H1 (cell line): ENCODE results near the gene NDUFS4. TPM values are rescaled to one million over a fixed set of nuclear protein-coding genes. Genes with fewer than 3 reads are reported as not detected.

Source experiments
- CTCF ChIA-PET: fragments of 300-600 bp; sonication (Branson Sonifier 250); formaldehyde crosslinking; loops from one replicate; lab custom pipeline; 2021; ENCODE audit not compliant: partially characterized antibody; lab: Charles Lee
- POLR2A ChIA-PET: fragments of 300-600 bp; sonication (Branson Sonifier 250); formaldehyde crosslinking; loops from one replicate; lab custom pipeline; 2021; ENCODE audit warnings: inconsistent platforms; ENCODE audit not compliant: partially characterized antibody; lab: Charles Lee
- DNase-seq, 2 experiments: peaks; one replicate each; pipeline versions ENCODE4 v3.0.0 to v3.0.0-alpha.2; 2010 to 2022; ENCODE audit warnings: low spot score in 2 of 2, low read depth in 1 of 2, mixed read lengths in 1 of 2
- FAIRE-seq: peaks from 2 replicates; lab custom pipeline; 2011; peaks lifted over from hg19 to GRCh38; lab: Jason Lieb, UNC
- H2AFZ ChIP-seq: 2 replicates; pipeline ENCODE4 v1.8.1; 2012; ENCODE audit warnings: low read length, inconsistent platforms
- H2AK5ac ChIP-seq: 2 replicates; pipeline ENCODE4 v1.6.1; 2013; ENCODE audit warnings: low read depth, low read length
- H2BK120ac ChIP-seq: replicated peaks from 2 replicates; pipeline ENCODE3; 2013; ENCODE audit warnings: low read depth, low read length, inconsistent platforms
- H2BK12ac ChIP-seq: 2 replicates; pipeline ENCODE4 v1.6.1; 2013; ENCODE audit warnings: low read depth, low read length
- H2BK15ac ChIP-seq: 2 replicates; pipeline ENCODE4 v1.6.1; 2013; ENCODE audit warnings: low read length
- H2BK20ac ChIP-seq: 2 replicates; pipeline ENCODE4 v1.6.1; 2013; ENCODE audit warnings: low read length
- H2BK5ac ChIP-seq: 2 replicates; pipeline ENCODE4 v1.6.1; 2013; ENCODE audit warnings: low read depth, low read length
- H3K14ac ChIP-seq: 2 replicates; pipeline ENCODE4 v1.6.1; 2013; ENCODE audit warnings: inconsistent platforms; ENCODE audit not compliant: insufficient read length
- H3K18ac ChIP-seq: 2 replicates; pipeline ENCODE4 v1.6.1; 2013; ENCODE audit warnings: low read length; ENCODE audit errors: extremely low read depth
- H3K23ac ChIP-seq: 2 replicates; pipeline ENCODE4 v1.6.1; 2013; ENCODE audit warnings: inconsistent platforms; ENCODE audit not compliant: insufficient read length
- H3K23me2 ChIP-seq: 2 replicates; pipeline ENCODE4 v1.6.1; 2013; ENCODE audit warnings: low read depth, low read length
- H3K27ac ChIP-seq: 2 replicates; pipeline ENCODE4 v1.6.1; 2011; ENCODE audit warnings: low read depth, low read length, inconsistent platforms
- H3K27me3 ChIP-seq, 4 experiments: replicated peaks in 1 of 4; 1 replicate in 1 of 4; 2 replicates in 3 of 4; pipeline versions ENCODE4 v1.6.1 to v1.8.1; 2011 to 2013; ENCODE audit warnings: low read length in 3 of 4, mild to moderate bottlenecking in 3 of 4, inconsistent platforms in 2 of 4, mixed read lengths in 2 of 4, moderate library complexity in 1 of 4; ENCODE audit not compliant: control insufficient read depth in 3 of 4, insufficient read depth in 3 of 4; ENCODE audit errors: extremely low read depth in 1 of 4
- H3K36me3 ChIP-seq, 4 experiments: 2 replicates each; pipeline versions ENCODE4 v1.6.1 to v1.8.1; 2011 to 2013; ENCODE audit warnings: mild to moderate bottlenecking in 4 of 4, low read length in 3 of 4, moderate library complexity in 2 of 4, control low read depth in 1 of 4, inconsistent platforms in 1 of 4; ENCODE audit not compliant: insufficient read depth in 4 of 4, control insufficient read depth in 2 of 4
- H3K4ac ChIP-seq: replicated peaks from 2 replicates; pipeline ENCODE3; 2013; ENCODE audit warnings: low read length, low read depth, mixed read lengths, inconsistent platforms; ENCODE audit not compliant: insufficient read length
- H3K4me1 ChIP-seq, 4 experiments: replicated peaks in 1 of 4; 1 replicate in 1 of 4; 2 replicates in 3 of 4; pipeline versions ENCODE4 v1.6.1 to v1.8.1; 2011 to 2013; ENCODE audit warnings: low read length in 3 of 4, inconsistent platforms in 2 of 4, mixed read lengths in 1 of 4; ENCODE audit not compliant: insufficient read depth in 4 of 4, control insufficient read depth in 3 of 4
- H3K4me2 ChIP-seq, 2 experiments: 2 replicates each; pipeline versions ENCODE4 v1.6.1 to v1.8.1; 2011 to 2013; ENCODE audit warnings: low read depth in 2 of 2, low read length in 2 of 2, control low read depth in 1 of 2, inconsistent platforms in 1 of 2, mild to moderate bottlenecking in 1 of 2; ENCODE audit not compliant: insufficient read depth in 1 of 2
- H3K4me3 ChIP-seq, 4 experiments: fragments of 200-600, 300-600 bp in 1 of 4; sonication (generic), shearing (Covaris generic), sonication (Bioruptor Twin) in 1 of 4; 2 replicates each; pipeline versions ENCODE4 v1.5.1 to v1.8.1; 2011 to 2016; ENCODE audit warnings: low read length in 4 of 4, low read depth in 3 of 4, control low read depth in 2 of 4, inconsistent platforms in 2 of 4, mild to moderate bottlenecking in 2 of 4, mixed read lengths in 1 of 4, moderate library complexity in 1 of 4; ENCODE audit not compliant: insufficient read depth in 2 of 4; ENCODE audit errors: extremely low read depth in 1 of 4
- H3K56ac ChIP-seq: replicated peaks from 2 replicates; pipeline ENCODE3; 2013; ENCODE audit warnings: low read depth, mild to moderate bottlenecking, mixed read lengths, low read length, inconsistent platforms; ENCODE audit not compliant: insufficient read length
- H3K79me1 ChIP-seq: 2 replicates; pipeline ENCODE4 v1.6.1; 2013; ENCODE audit warnings: low read depth, low read length, control low read depth
- H3K79me2 ChIP-seq, 2 experiments: 2 replicates each; pipeline versions ENCODE4 v1.6.1 to v1.8.1; 2012 to 2013; ENCODE audit warnings: low read length in 2 of 2, mild to moderate bottlenecking in 2 of 2, inconsistent platforms in 1 of 2; ENCODE audit not compliant: insufficient read depth in 2 of 2, control insufficient read depth in 1 of 2
- H3K9ac ChIP-seq, 4 experiments: replicated peaks in 1 of 4; 1 replicate in 1 of 4; 2 replicates in 3 of 4; pipeline versions ENCODE4 v1.6.1 to v1.8.1; 2011 to 2013; ENCODE audit warnings: low read depth in 3 of 4, low read length in 3 of 4, control low read depth in 2 of 4, mild to moderate bottlenecking in 2 of 4, moderate library complexity in 2 of 4, inconsistent platforms in 1 of 4; ENCODE audit errors: extremely low read depth in 1 of 4
- H3K9me3 ChIP-seq, 2 experiments: 2 replicates each; pipeline versions ENCODE4 v1.6.1 to v1.8.1; 2012 to 2013; ENCODE audit warnings: mild to moderate bottlenecking in 2 of 2, moderate library complexity in 2 of 2, control low read depth in 1 of 2, inconsistent platforms in 1 of 2, low read depth in 1 of 2, low read length in 1 of 2, mixed read lengths in 1 of 2; ENCODE audit not compliant: insufficient read depth in 2 of 2
- H4K20me1 ChIP-seq, 2 experiments: replicated peaks in 1 of 2; 2 replicates each; pipeline versions ENCODE3 to v1.8.1; 2011 to 2013; ENCODE audit warnings: inconsistent platforms in 2 of 2, low read length in 2 of 2, mild to moderate bottlenecking in 1 of 2; ENCODE audit not compliant: insufficient read depth in 2 of 2, control insufficient read depth in 1 of 2
- H4K5ac ChIP-seq: 2 replicates; pipeline ENCODE4 v1.6.1; 2013; ENCODE audit warnings: low read length, low read depth, mixed read lengths, inconsistent platforms; ENCODE audit not compliant: insufficient read length
- H4K8ac ChIP-seq: 2 replicates; pipeline ENCODE4 v1.8.0; 2013; ENCODE audit warnings: mild to moderate bottlenecking, moderate library complexity, low read length, inconsistent platforms; ENCODE audit not compliant: insufficient read depth; ENCODE audit errors: extremely low read depth
- H4K91ac ChIP-seq: replicated peaks from 2 replicates; pipeline ENCODE3; 2013; ENCODE audit warnings: low read length, mixed read lengths, inconsistent platforms; ENCODE audit not compliant: insufficient read length
- CEBPB ChIP-seq: IDR thresholded peaks from 2 replicates; pipeline ENCODE4 v1.6.1; 2012; ENCODE audit warnings: low read depth, low read length
- CHD2 ChIP-seq: IDR thresholded peaks from 2 replicates; pipeline ENCODE4 v1.6.1; 2012; ENCODE audit warnings: low read length, improper control_type of control experiment
- CREB1 ChIP-seq: IDR thresholded peaks from 2 replicates; pipeline ENCODE4 v1.6.1; 2012; ENCODE audit warnings: inconsistent platforms
- FOSL1 ChIP-seq: IDR thresholded peaks from 2 replicates; pipeline ENCODE4 v1.6.1; 2011; ENCODE audit warnings: mild to moderate bottlenecking, low read depth, low read length, moderate library complexity; ENCODE audit not compliant: insufficient read depth
- RFX5 ChIP-seq: IDR thresholded peaks from 2 replicates; pipeline ENCODE4 v1.6.1; 2011; ENCODE audit warnings: low read depth, low read length, improper control_type of control experiment, borderline replicate concordance
- SP4 ChIP-seq: IDR thresholded peaks from 2 replicates; pipeline ENCODE4 v1.6.1; 2012; ENCODE audit warnings: low read length, inconsistent platforms
- YY1 ChIP-seq: IDR thresholded peaks from 2 replicates; pipeline ENCODE4 v1.6.1; 2011; ENCODE audit warnings: low read depth, mild to moderate bottlenecking, low read length
- ZNF274 ChIP-seq: IDR thresholded peaks from 2 replicates; pipeline ENCODE4 v1.7.0; 2012; ENCODE audit warnings: low read length, borderline replicate concordance; ENCODE audit errors: extremely low read depth
- WGBS, 2 experiments: shearing (Covaris generic) in 1 of 2; methylation state at CpG; one replicate each; pipeline versions ENCODE4 v1.1.6 to v1.1.7; 2013 to 2015; ENCODE audit warnings: low lambda C conversion rate in 2 of 2, mixed read lengths in 2 of 2, inconsistent platforms in 1 of 2, low coverage in 1 of 2, missing lambda C conversion rate in 1 of 2; ENCODE audit not compliant: insufficient replicate concordance in 2 of 2, insufficient coverage in 1 of 2, insufficient read length in 1 of 2; ENCODE audit errors: extremely low coverage in 1 of 2, missing lambda C conversion rate in 1 of 2; 5-methylcytosine and 5-hydroxymethylcytosine counted together
- polyA plus RNA-seq, 7 experiments: library from polyadenylated mRNA; depleted of rRNA in 3 of 7; stranded (reverse) in 5 of 7; unstranded in 2 of 7; fragments of >200 nt in 5 of 7; fragments of 200-250 nt in 2 of 7; gene quantifications; 1 replicate in 5 of 7; 2 replicates in 1 of 7; 4 replicates in 1 of 7; pipeline versions ENCODE4 v1.2.1 to v1.2.3, GENCODE V29; 2011 to 2013; ENCODE audit warnings: missing spikeins in 2 of 7, mixed read lengths in 2 of 7
- total RNA-seq: library from RNA; stranded (reverse); fragmentation: NEBNext Ultra II Directional; extraction: Animal tissue kit (Norgen Biotek cat#: 25700); gene quantifications from 2 replicates; pipeline ENCODE4 v1.2.1, GENCODE V29; 2021
- TF ChIP-seq, protein P1 (sequence below): IDR thresholded peaks from 2 replicates; pipeline ENCODE4 v1.6.1; 2011; ENCODE audit warnings: low read depth, mild to moderate bottlenecking, low read length; ENCODE audit not compliant: insufficient read depth

The NDUFS4 gene
- total and polyA plus RNA-seq, 2 of the 8 experiments (the other 6 are each of a cell fraction or from before 2014, with no cell fraction given) = 74.6 to 75.9 TPM

DNA sequence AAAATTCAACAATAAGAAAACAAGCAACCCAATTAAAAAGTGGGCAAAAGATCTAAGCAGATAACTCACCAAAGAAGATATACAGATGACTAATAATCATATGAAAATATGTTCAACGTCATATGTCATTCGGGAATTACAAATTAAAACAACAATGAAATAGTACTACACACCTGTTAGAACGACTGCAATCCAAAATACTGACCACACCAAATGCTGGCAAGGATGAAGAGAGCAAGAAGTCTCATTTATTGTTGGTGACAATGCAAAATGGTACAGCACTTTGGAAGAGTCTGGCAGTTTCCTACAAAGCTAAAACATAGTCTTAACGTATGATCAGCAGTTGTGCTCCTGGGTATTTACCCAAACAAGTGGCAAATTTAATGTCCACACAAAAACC, 37.5 kb downstream of the NDUFS4 start:
- no peak overlapping the region for H3K4ac ChIP-seq
- H2BK120ac ChIP-seq = no peak overlapping the region
- H3K18ac ChIP-seq = no peak overlapping the region
- no peak overlapping the region for H2BK20ac ChIP-seq
- no peaks in the 10 kb centered on the region for H3K36me3 ChIP-seq
- H3K23ac ChIP-seq = no peak overlapping the region
- H2BK5ac ChIP-seq = no peak overlapping the region
- H4K8ac ChIP-seq = no peak overlapping the region
- no peak overlapping the region for H3K56ac ChIP-seq
- no peak overlapping the region for H3K9ac ChIP-seq
- H3K23me2 ChIP-seq = no peaks in the 10 kb centered on the region
- POLR2A ChIA-PET = no interaction called here
- H3K14ac ChIP-seq = no peak overlapping the region
- CTCF ChIA-PET = no interaction called here
- no peaks in the 10 kb centered on the region for H3K4me1 ChIP-seq
- no peak overlapping the region for H3K27ac ChIP-seq
- no peak overlapping the region for H4K5ac ChIP-seq
- no peaks in the 10 kb centered on the region for H3K79me1 ChIP-seq
- H2BK12ac ChIP-seq = no peak overlapping the region
- H3K4me3 ChIP-seq = no peak overlapping the region
- H4K91ac ChIP-seq = no peak overlapping the region
- DNase-seq = no peak
- H3K9me3 ChIP-seq = 0 out of 4 replicates have a peak, but pooled peaks cover 0 to 3% of the 10 kb centered on the region in 2 experiments
- FAIRE-seq = no peak
- peaks cover 0 to 68% of the 10 kb centered on the region in 2 experiments; a peak in 2 of 4 replicates for H3K79me2 ChIP-seq
- TF ChIP-seq FOSL1 (no peak), CHD2 (no peak), ZNF274 (no peak), SP4 (no peak), YY1 (no peak), CREB1 (no peak), CEBPB (no peak), RFX5 (no peak)
- TF ChIP-seq, protein P1, sequence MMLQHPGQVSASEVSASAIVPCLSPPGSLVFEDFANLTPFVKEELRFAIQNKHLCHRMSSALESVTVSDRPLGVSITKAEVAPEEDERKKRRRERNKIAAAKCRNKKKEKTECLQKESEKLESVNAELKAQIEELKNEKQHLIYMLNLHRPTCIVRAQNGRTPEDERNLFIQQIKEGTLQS = no peak
- no peak overlapping the region for H3K4me2 ChIP-seq
- no peak overlapping the region for H2BK15ac ChIP-seq
- WGBS, 2 experiments = 81% methylated on average over 4 of the region's 4 CpGs; no CpG with 5 or more reads in 1 of the 2 experiments
- H3K27me3 ChIP-seq = no peaks in the 10 kb centered on the region
- H4K20me1 ChIP-seq = peaks cover 0 to 2% of the 10 kb centered on the region in 2 experiments
- no peak overlapping the region for H2AFZ ChIP-seq
- H2AK5ac ChIP-seq = no peak overlapping the region
